ENCODE data around the gene APCDD1L. TPM values are rescaled to one million over a fixed set of nuclear protein-coding genes. Genes with fewer than 3 reads are reported as not detected.

APCDD1L gene
- 7.7 TPM for total RNA-seq (ENCODE audit: insufficient read depth, low replicate concordance)

DNA sequence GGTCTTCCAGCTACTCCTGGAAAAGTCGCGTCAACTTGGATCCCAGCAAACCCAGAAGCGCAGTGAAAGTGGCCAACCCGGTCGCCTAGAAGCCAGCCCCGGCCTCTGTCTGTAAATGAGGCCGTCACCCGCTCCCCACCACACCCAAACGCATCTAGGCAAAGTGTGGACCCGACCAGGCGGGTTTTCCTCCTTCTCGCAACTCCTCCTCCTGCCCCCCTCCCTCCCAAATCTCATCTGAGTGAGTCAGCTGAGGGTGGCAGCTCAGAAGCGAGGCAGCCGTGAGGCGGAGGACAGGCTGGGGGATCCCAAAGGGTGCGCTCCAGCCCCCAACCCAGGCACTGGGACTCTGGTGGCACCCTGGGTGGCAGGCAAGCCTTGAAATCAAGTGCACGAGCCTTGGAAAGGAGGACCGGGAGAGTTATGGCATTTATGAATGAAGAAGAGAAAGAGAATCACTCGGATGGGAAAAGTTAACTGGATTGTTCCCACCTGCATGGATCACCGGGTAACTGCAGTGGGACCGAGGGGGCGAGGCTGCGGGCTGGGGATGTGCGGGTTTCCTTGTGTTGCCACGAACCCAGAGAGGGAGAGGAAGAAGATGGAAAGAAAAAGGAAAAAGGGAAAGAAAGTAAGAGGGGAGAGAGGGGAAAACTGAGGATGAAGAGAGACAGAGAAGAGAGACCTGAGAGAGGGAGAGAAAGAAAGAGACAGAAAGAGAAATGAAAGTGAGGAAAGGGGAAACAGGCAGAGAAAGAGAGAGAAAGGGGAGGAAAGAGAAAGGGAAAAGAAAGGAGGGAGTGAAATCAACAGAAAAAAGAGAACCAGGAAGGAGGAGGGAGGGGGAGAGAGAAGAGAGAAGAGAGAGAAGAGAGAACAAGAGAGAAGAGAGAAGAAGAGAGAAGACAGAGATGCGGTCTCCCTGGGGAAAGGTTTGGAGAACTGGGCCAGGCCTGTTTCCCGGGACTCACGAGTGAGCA lies at the start of gene APCDD1L:
Gene APCDD1L (minus strand): TSS at position 167 of the 980 bp plus-strand sequence. CDS start 692 bp downstream, outside the sequence.
- peak; percentile 80 for DNase-seq (ENCODE audit: low spot score)

DNA sequence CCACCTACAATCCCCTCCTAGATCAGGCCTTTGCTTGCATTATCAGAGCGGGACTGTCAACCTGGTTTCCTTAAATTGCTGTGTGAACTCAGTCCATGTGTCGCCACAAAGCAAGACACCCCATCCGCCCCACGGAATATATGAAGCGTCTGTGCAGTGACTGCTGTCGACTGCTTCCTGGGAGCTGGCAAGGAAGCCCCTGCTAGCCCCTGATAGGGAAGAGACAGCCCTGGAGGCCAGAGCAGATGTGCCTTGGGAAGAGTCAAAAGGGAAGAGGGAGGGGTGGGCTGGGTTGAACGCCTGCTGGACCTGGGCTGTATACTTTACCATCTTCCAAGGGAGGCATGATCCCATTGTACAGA lies 44.1 kb upstream of the APCDD1L start:
- DNase-seq (ENCODE audit: low spot score): no peak

DNA sequence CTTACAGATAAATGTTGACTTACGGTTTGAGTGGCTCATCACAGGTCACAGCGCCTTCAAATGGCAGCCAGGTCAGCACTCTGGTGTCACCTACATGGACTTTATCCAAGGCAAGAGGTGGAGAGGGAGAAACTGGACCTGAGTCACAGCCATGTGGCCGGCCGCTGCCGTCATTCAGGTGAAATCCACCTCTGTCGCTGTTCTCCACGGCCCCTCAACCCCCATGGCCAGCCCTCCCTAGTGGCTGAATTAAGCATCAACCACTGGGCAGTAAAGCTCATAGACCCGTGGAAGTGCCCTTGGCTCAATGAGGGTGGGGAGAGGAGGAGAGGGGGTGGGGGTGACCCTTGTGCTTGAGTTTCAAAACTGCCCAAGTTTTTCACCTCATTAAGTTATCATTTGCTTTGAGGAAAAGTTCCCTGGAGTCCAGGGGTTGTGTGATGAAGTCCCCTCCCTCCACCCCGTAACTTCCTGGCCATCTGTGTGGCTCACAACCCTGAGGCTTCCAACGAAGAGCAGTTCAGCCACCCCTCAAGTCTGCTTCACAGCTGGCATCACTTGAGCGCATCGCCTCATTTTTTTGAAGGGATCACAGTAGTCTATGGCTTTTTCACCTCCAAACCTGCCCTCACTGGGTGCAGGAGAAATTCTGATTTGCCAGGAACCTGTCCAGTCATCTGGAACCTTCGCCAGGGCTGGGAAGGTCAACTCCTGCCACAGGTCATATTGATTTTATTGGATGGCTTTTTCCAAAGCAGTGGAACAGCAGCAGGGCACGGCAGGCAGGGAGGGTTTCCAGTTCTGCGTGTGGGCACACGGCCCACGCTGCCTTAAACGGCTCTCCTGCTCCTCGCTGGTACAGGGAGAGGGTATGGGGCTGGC lies 43.5 kb upstream of the APCDD1L start:
- DNase-seq (ENCODE audit: low spot score): no peak

DNA sequence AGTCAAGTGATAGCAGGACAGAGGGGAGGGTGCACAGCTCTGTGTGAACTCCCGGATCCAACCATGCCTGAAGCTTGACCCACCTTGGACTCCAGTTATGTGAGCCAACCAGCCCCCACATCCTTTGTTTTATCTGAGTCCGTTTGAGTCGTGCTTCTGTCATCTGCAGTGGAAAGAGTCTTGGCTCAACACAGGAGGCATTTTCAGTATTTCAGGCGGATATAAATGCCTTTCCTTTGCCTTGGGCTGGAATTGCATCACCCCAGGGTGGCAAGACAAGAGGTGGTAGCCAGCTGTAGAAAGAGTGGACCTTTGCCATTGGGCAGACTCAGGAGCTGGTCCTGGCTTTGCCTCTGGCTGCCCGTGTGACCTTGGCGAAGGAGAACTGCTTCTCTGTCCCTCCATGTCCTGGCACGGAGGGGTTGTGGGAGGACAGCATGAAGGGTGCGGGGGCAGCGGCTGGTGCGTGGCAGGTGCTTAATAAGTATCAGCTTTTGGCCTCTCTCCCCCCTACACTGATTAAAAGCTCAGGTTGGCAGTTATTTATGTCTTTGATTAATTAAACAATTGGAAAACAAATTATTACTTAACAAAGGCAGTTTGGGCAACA lies 42.6 kb upstream of the APCDD1L start:
- DNase-seq (ENCODE audit: low spot score): no peak

DNA sequence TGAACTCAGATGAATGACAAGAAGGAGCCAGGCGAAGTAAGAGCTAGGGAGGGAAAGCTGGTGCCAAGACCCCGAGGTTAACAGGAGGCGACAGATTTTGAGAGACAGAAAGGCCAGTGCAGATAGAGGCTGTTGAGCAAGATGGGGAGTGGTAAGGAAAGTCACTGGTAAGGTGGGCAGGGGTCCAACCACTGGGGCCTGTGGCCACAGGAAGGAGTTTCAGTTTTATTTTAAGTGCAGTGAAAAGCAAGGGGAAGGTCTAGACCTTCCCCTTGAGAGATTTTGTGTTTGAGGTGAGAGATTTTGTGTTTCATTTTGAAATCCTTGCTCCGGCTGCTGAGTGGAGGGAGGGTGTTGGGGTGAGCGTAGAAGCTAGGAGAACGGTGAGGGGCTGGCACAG lies 41.8 kb upstream of the APCDD1L start:
- no peak for DNase-seq (ENCODE audit: low spot score)

DNA sequence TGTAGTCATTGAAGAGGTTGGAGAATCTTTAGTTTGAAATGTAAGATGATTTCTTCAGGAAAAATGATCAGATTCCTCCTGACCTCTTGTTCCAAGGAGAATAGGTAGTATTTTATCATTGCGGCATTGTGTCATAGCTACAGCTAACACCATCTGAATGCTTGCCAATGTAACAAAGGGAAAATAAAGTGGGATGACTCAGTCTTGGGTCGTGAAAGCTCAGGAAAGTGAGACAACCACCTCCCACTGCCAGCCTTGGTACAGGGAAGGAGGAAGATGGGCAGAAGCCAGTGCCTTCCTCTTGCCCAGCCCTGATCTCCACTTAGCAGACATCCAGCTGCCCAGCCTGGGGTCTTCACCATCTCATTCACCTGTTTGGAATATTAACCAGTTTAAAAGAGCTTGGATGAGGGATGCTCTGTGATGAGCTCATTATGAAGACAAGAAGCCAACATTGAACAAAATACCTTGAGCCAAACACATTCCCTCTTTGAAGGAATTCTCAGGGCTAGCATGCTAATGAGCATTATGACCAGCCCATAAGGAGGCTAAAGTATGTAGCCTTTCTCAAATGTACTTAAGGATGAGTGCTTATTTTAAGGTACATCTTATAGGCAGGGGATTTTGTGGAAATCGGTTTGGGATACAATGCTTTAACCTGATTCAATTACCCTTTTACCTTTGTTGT lies 40.0 kb upstream of the APCDD1L start:
- no peak for DNase-seq (ENCODE audit: low spot score)

DNA sequence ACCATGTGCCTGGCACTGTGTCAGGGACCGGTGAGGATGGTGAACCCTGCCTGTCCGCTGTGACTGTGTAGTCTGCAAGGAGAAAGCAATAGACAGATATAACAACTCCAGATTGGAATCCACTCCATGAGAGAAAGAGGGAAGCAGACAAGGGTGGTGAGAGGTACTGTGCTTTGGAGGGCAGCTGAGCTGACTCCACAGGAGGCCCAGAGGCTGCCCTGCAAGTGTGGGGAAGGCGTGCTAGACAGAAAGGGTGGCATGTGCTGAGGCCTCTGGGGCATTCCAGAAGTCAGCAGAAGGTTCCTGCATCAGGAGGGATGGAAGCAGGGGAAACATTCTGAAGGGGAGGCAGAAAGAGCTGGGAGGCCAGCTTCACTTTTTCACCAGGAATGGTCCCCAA lies 39.3 kb upstream of the APCDD1L start:
- DNase-seq (ENCODE audit: low spot score): no peak

DNA sequence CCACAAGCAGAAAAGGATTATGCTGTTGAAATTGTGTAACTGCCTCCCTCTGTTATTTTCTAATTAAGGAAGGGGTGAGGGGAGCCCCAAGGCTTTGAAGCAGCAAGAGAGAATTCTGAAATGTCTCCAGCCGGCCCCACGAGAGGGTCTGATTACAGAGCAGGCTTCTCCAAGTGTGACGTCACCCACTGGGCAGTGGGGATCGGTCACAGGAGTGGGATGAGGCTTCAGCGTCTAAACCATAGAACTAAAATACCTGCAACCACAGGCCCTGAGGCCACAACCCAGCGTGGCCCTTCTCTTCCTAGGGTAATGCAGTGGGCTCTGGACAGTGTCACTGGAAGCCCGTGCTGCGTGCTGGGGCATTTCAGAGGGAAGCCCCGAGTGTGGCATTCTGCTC lies 38.6 kb upstream of the APCDD1L start:
- peak; percentile 81 for DNase-seq (ENCODE audit: low spot score)

DNA sequence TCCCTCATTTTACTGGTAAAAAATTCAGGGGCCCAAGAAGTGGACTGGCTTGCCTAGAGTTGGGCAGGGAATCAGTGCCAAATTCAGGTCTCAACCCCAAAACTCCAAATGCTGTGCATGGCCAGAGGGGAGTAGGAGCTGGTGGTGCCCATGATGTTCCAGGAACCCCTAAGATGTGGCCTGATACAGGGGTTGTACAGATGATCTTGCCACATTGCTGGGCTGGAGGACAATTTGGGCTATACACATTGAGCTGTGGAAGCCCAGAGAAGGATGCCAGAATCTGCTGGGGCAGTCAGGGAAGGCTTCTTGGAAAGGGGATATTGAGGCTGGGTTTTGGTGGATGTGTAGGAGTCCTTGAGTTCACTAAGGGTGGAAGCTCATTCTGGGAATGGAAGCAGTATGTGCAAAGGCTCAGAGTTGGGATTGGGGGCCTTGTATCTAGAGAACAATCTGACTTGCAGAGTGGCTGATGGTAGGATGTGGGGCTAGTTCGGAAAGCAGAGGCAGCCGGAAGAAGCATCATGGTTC lies 38.0 kb upstream of the APCDD1L start:
- DNase-seq (ENCODE audit: low spot score): no peak

DNA sequence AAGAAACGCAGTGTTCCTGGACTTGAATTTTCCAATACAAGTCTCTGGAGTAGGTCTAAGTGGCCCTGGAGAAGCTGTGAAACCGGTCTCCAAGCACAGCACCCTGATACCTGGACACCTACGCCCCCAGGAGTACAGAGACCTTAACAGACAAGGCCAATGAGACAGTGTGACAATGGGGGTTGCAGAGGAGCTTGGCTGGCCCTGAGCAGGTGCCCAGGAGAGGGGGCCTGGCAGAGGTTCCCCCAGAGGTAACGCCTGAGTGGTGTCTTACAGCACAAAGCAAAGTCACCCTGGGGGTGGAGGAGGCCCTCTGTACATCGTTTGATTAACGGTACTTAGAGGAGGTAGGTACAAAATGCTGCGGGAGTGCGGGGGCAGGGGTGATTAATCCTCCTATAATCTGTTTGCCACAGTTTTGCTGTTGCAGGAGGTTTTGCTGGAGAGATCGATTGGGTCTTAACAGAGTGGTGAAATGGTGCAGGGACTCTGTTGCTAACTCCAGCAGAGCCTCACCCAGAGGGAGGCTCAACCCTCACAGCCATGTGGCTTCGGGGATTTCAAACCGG lies 37.3 kb upstream of the APCDD1L start:
- no peak for DNase-seq (ENCODE audit: low spot score)

DNA sequence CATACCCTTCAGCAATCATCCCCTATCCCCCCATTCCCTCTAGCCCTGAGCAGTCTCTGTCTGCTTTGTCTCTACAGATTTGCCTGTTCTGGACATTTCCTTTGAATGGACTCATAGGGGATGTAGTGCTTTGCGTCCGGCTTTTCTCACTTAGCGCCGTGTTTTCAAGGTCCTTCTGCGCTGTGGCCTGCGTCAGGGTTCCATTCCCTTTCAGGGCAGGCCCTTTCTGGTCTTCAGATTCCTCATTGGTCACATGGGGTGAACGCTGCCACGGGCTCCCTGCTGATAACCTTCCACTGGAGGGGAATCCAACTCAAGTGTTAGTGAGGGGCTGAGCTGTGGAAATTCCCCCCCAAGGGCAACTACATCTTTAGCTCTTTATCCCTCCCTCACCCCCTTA lies 36.4 kb upstream of the APCDD1L start:
- DNase-seq (ENCODE audit: low spot score): no peak

DNA sequence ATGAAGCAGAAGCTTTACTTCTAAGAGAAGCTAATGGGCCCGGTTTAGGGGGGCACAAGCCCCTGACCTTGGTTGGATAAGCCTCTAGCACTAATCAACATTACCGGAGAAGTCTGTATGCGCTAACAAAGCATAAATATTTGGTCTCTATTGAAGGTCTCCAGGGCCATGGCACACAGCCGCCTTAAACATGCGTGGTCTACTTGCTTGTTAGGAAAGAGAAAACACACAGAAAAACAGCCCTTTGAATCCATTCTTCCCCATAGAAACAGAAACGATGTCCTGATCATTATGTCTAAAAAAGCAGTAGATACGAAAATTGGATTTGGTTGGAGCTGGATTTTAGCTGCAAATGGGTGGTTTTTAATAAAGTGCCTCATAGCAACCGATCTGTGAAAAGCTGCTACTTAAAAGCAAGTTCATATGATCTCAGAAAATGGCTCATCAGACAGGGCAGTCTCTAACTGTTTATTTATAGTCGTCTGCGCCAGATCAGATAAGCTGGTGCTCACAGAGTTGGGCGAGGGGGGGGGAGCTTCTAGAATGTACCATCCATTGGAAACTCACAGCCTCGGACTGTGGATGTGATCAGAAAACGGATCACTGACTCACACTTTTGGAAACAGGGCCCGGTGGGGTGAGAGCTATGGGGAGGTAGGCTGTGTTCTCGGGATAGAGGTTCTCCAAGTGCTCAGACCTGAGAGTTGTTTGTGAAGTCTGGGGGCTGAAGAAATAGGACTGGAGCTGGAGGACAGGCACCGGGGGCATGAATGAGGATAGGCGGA lies 35.3 kb upstream of the APCDD1L start:
- DNase-seq (ENCODE audit: low spot score): peak; percentile 80

DNA sequence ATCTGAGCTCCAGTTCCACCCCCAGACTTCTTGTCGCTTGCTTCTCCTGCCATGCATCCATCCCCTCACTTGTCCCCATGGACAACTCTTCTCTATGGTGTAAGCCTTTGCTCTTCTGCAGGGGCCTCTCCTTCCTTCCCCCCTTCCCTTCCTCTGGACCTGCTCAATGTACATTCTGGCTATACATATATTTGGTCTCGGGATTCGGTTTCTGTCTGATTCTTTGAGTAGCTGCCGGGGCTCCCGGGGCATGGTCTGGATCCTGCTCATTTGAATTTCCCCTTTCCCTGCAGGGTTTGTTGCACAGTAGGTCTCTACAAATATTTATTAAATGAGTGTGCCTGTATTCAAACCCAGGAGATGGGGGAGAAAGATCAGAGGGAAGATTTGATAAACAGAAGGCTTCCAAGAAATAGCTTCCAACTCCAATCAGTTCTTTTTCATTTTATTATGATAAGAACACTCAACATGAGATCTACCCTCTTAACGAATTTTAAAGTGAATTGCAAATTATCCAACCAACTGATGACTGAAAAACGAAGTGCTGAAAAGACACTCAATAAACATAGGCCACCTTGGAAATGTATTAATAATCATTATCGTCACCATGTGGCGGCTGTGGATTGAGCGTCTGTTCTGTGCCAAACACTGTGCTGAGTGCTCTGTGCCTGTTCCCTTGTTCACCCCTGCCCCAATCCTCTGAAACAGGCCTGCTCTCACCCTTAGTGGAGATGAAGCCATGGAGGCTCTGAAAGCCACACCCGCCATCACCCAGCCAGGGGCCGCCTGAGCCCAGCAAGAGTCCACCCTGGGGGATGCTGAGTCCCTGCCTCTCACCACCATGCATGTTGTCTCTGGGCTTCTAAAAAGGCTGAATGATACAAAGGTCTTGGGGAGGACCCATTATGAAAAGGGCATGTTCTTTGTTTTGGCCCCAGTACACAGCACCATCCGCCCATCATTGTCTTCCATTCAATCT lies 34.3 kb upstream of the APCDD1L start:
- DNase-seq (ENCODE audit: low spot score): no peak

DNA sequence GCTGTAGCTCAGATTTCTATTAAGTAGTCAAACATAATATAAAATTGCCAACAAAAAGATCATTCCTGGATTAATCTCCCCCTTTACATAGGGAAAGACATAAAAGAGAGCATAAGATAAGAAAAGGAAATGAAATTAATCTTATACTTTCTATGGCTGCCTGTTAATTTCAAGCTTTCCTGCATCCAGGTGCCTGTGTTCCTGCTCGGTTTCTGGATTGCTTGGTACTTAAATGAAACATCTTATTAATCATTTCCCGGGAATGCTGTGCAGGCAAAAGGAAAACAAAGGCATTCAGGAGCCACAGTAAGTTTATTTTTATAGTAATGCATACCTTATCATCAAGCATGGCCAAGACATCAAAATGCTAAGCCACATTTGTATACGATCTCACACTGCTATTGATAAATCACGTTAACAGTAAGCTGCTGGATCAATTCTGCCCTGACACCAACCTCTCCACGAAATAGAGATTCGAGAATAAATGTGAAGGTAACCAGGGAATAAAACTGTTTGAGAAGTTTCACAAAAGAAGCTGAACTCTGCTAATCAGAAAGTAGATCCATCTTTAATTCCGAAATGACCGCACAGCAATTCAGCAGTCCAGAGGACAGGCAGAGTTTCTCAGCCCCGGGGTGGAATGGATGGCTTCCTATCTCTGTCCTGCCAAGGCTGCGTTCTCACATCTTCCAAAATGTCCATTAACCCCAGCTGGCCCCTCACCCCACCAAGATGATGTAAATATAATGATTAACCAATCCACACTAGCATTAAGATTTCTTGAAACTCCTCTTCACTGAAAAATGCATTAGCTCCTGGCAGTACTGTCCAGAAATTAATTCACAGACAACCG lies 32.6 kb upstream of the APCDD1L start:
- DNase-seq (ENCODE audit: low spot score): no peak

DNA sequence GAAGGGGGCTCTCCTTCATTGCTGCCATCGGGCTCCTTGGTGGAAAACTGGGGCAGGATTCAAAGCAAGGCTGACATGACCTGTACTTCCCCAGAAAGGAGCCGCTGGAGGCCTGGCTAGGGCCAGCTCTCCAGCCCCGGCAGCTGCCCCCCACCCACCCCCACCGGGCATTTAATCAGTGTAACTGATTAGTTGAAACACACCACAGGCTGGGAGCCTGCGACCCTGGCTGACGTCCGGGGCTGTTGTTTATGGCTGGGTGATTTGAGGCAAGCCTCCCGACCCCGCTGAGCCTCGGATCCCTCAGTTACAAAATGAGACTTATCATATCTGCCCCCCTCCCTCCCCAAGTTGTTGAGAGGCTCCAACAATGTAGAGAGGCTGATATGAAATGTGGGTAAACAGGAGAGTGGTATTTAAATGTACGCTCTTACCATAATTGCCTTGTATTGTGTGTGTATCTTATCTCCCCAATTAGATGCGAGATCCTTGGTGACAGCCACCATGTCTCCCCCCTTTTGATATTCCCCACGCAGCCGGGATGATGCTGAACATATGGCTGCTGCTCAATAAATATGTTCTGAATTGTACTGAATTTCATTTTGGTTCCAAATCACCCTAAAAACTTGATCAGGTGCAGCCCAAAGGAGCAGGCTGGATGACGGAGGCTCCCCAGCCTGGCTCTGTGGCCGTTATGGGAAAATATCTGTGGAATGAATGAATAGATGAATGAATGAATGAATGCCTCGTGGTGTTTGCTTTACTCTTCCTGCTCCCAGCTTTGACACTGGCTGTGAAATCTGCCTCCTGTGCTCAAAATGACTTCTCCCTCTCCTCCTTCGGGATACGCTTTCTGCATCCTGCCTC lies 31.8 kb upstream of the APCDD1L start:
- no peak for DNase-seq (ENCODE audit: low spot score)

DNA sequence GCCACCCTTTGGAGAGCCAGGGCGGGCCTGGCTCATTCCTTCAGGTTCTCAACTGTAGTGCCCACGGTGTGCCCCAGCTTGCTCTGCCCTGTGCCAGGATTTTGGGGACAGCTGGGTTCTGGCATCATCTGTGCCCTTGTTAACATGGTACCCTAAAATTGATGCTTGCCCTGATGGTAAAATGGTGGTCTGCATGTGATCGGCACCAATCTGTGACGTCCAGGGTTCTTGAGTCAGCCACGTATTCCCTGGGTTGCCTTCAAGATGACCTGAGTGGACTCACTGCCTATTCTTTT lies 31.2 kb upstream of the APCDD1L start:
- no peak for DNase-seq (ENCODE audit: low spot score)
